Effector memory CD4-positive, alpha-beta T cell (primary cell): Measurements from ENCODE around the gene RFT1.

ENCODE experiments used
- DNase-seq, 3 donors: peaks; one replicate each; pipeline ENCODE4 v3.0.0-alpha.2; 2020
- H3K27ac ChIP-seq: 2 replicates; pipeline ENCODE4 v1.7.0; 2013; ENCODE audit warnings: mild to moderate bottlenecking, low read length, moderate library complexity; ENCODE audit not compliant: insufficient read depth, poor library complexity, severe bottlenecking
- H3K27me3 ChIP-seq: replicated peaks from 2 replicates; pipeline ENCODE4 v1.7.0; 2013; ENCODE audit warnings: mild to moderate bottlenecking, low read length; ENCODE audit not compliant: insufficient read depth, control insufficient read depth, poor library complexity, severe bottlenecking
- H3K36me3 ChIP-seq: 2 replicates; pipeline ENCODE4 v1.7.0; 2013; ENCODE audit warnings: mild to moderate bottlenecking, low read length, moderate library complexity; ENCODE audit not compliant: control insufficient read depth, insufficient read depth
- H3K4me1 ChIP-seq: 2 replicates; pipeline ENCODE4 v1.7.0; 2013; ENCODE audit warnings: low read length, mild to moderate bottlenecking; ENCODE audit not compliant: control insufficient read depth, insufficient read depth, poor library complexity, severe bottlenecking
- H3K4me3 ChIP-seq: 2 replicates; pipeline ENCODE4 v1.7.0; 2013; ENCODE audit warnings: low read length, low read depth, mild to moderate bottlenecking; ENCODE audit not compliant: insufficient read depth, poor library complexity, severe bottlenecking
- H3K9me3 ChIP-seq: 2 replicates; pipeline ENCODE4 v1.7.0; 2013; ENCODE audit warnings: mild to moderate bottlenecking, low read length, moderate library complexity; ENCODE audit not compliant: control insufficient read depth

The RFT1 gene

GRCh38 chr3:53111822-53112221 is 18.4 kb downstream of the RFT1 start:
- no peak for DNase-seq
- H3K27ac ChIP-seq, result no peak overlapping the region
- H3K9me3 ChIP-seq, result no peaks in the 10 kb centered on the region
- H3K27me3 ChIP-seq, result no peaks in the 10 kb centered on the region
- H3K4me1 ChIP-seq, result no peaks in the 10 kb centered on the region
- H3K4me3 ChIP-seq, result no peak overlapping the region
- H3K36me3 ChIP-seq, result peaks cover 23% of the 10 kb centered on the region

GRCh38 chr3:53109891-53110771 is 20.1 kb downstream of the RFT1 start:
- DNase-seq, result no peak
- no peaks in the 10 kb centered on the region for H3K27me3 ChIP-seq
- H3K4me1 ChIP-seq, result no peaks in the 10 kb centered on the region
- H3K27ac ChIP-seq, result no peak overlapping the region
- no peak overlapping the region for H3K4me3 ChIP-seq
- peaks cover 25% of the 10 kb centered on the region for H3K36me3 ChIP-seq
- H3K9me3 ChIP-seq, result no peaks in the 10 kb centered on the region

- Histone ChIP-seq H3K27ac (no peak overlapping the region), H3K36me3 (peaks cover 25% of the 10 kb centered on the region), H3K9me3 (no peaks in the 10 kb centered on the region), H3K4me3 (no peak overlapping the region), H3K4me1 (no peaks in the 10 kb centered on the region), H3K27me3 (no peaks in the 10 kb centered on the region)
- no peak for DNase-seq
These were observed 21.0 kb downstream of the RFT1 start for GRCh38 chr3:53109190-53109589.

GRCh38 chr3:53104762-53105161 is 25.5 kb downstream of the RFT1 start:
- Histone ChIP-seq H3K4me3 (no peak overlapping the region), H3K4me1 (no peaks in the 10 kb centered on the region), H3K9me3 (no peaks in the 10 kb centered on the region), H3K36me3 (peaks cover 31% of the 10 kb centered on the region), H3K27me3 (no peaks in the 10 kb centered on the region), H3K27ac (no peak overlapping the region)
- no peak for DNase-seq

GRCh38 chr3:53103397-53104296 is 26.6 kb downstream of the RFT1 start:
- no peak for DNase-seq

GRCh38 chr3:53102601-53103147 is 27.6 kb downstream of the RFT1 start:
- DNase-seq, result no peak
- Histone ChIP-seq H3K4me1 (no peaks in the 10 kb centered on the region), H3K27ac (no peak overlapping the region), H3K27me3 (no peaks in the 10 kb centered on the region), H3K4me3 (no peak overlapping the region), H3K9me3 (no peaks in the 10 kb centered on the region), H3K36me3 (peaks cover 20% of the 10 kb centered on the region)

More at GRCh38 chr3:53103397-53104296, 26.6 kb downstream of the RFT1 start:
- H3K4me1 ChIP-seq, result no peaks in the 10 kb centered on the region
- H3K36me3 ChIP-seq, result peaks cover 20% of the 10 kb centered on the region
- no peaks in the 10 kb centered on the region for H3K27me3 ChIP-seq
- H3K9me3 ChIP-seq, result no peaks in the 10 kb centered on the region
- no peak overlapping the region for H3K4me3 ChIP-seq
- no peak overlapping the region for H3K27ac ChIP-seq

- Histone ChIP-seq H3K27me3 (no peaks in the 10 kb centered on the region), H3K4me3 (no peak overlapping the region), H3K4me1 (no peaks in the 10 kb centered on the region), H3K36me3 (peaks cover 20% of the 10 kb centered on the region), H3K9me3 (no peaks in the 10 kb centered on the region), H3K27ac (no peak overlapping the region)
- DNase-seq, result no peak
These were observed 28.3 kb downstream of the RFT1 start for GRCh38 chr3:53101956-53102355.

- no peak for DNase-seq
- Histone ChIP-seq H3K4me3 (no peak overlapping the region), H3K27me3 (no peaks in the 10 kb centered on the region), H3K27ac (no peak overlapping the region), H3K4me1 (no peaks in the 10 kb centered on the region), H3K36me3 (peaks cover 17% of the 10 kb centered on the region), H3K9me3 (no peaks in the 10 kb centered on the region)
These were observed 29.3 kb downstream of the RFT1 start for GRCh38 chr3:53100818-53101466.

GRCh38 chr3:53097887-53098286 is 32.3 kb downstream of the RFT1 start:
- Histone ChIP-seq H3K36me3 (peaks cover 20% of the 10 kb centered on the region), H3K27me3 (no peaks in the 10 kb centered on the region), H3K4me3 (no peak overlapping the region), H3K4me1 (no peaks in the 10 kb centered on the region), H3K27ac (no peak overlapping the region), H3K9me3 (no peaks in the 10 kb centered on the region)
- DNase-seq, result no peak
